Neural cell (in vitro differentiated cells): ENCODE results near the gene ZNF285.
"Not testable (repeated sequence)": the region's sequence is repeated elsewhere in the genome, so short reads cannot be mapped to it uniquely, and the experiment has no call there.

Experiments
- CTCF ChIP-seq: fragments of 450-650 bp; IDR thresholded peaks from 2 replicates; pipeline ENCODE4 v1.5.1; 2014; ENCODE audit warnings: antibody characterized with exemption, mild to moderate bottlenecking, moderate library complexity; ENCODE audit not compliant: poor library complexity, severe bottlenecking
- EP300 ChIP-seq: fragments of 450-650 bp; conservative IDR thresholded peaks from 2 replicates; pipeline ENCODE4 v1.6.1; 2014; ENCODE audit warnings: antibody characterized with exemption, mild to moderate bottlenecking, moderate library complexity; ENCODE audit not compliant: poor library complexity, severe bottlenecking
- EZH2 ChIP-seq: fragments of 200-600, 300-800 bp; shearing (Covaris generic), sonication (generic); IDR thresholded peaks from 2 replicates; pipeline ENCODE4 v1.6.1; 2014; ENCODE audit warnings: antibody characterized with exemption, low read length, borderline replicate concordance, mild to moderate bottlenecking; ENCODE audit not compliant: insufficient read depth, poor library complexity, severe bottlenecking
- MXI1 ChIP-seq: fragments of 450-650 bp; conservative IDR thresholded peaks from 2 replicates; pipeline ENCODE4 v1.6.1; 2014; ENCODE audit warnings: antibody characterized with exemption, mild to moderate bottlenecking; ENCODE audit not compliant: poor library complexity, severe bottlenecking
- POLR2AphosphoS5 ChIP-seq: IDR thresholded peaks from 2 replicates; pipeline ENCODE4 v1.6.1; 2012
- RAD21 ChIP-seq: fragments of 450-650 bp; conservative IDR thresholded peaks from 2 replicates; pipeline ENCODE4 v1.6.1; 2014; ENCODE audit warnings: antibody characterized with exemption, mild to moderate bottlenecking, moderate library complexity
- REST ChIP-seq: IDR thresholded peaks from 2 replicates; pipeline ENCODE4 v1.6.1; 2012; ENCODE audit warnings: borderline replicate concordance
- SMC3 ChIP-seq: fragments of 450-650 bp; conservative IDR thresholded peaks from 2 replicates; pipeline ENCODE4 v1.6.1; 2014; ENCODE audit warnings: antibody characterized with exemption, mild to moderate bottlenecking, moderate library complexity; ENCODE audit not compliant: poor library complexity
- TAF1 ChIP-seq: IDR thresholded peaks from 2 replicates; pipeline ENCODE4 v1.6.1; 2012; ENCODE audit warnings: low read depth

DNA sequence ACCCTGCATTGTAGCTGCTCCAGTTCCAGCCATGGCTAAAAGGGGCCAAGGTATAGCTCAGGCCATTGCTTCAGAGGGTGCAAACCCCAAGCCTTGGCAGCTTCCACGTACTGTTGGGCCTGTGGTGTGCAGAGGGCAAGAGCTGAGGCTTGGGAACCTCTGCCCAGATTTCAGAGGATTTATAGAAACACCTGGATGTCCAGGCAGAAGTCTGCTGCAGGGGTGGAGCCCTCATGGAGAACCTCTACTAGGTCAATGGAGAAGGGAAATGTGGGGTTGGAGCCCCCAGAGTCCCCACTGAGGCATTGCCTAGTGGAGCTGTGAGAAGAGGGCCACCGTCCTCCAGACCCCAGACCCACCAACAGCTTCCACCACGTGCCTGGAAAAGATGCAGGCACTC, 66.8 kb downstream of the ZNF285 start:
- not testable (repeated sequence) for TF ChIP-seq CTCF, REST, TAF1, POLR2AphosphoS5, EZH2, RAD21, MXI1, EP300, SMC3
